Measurements from ENCODE around the gene PLEKHG4B. TPM values are rescaled to one million over a fixed set of nuclear protein-coding genes. Genes with fewer than 3 reads are reported as not detected.

Gene PLEKHG4B
- polyA plus RNA-seq, 1 of the 3 experiments (the other 2 are of a cell fraction) = 0.18 TPM

DNA sequence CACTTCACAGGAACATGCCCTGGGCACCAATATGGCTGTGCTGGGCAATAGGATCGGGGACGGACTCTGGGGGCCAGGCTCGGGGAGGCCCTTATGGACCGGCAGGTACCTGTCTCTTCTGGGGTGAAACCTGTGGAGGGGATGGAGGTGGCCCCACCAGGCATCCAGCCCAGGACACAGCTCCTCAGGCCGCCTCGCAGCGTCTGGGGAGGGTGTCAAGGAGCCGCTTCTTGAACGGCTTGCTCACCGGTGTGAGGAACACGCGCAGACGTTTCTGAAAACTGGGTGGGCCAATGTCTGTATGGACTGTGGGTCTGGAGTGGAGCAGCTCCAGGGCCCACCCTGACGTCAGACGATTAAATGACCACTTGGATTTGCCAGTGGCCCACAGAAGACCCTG lies 45.8 kb downstream of the PLEKHG4B start:
- Histone ChIP-seq H3K36me3 (replicated peaks in 1 of 2; ENCODE audit: control insufficient read depth in 1 of 2, insufficient read depth in 2 of 2, low read length in 1 of 2) (no peaks in the 10 kb centered on the region), H4K20me1 (ENCODE audit: insufficient read depth) (no peaks in the 10 kb centered on the region), H3K9me2 (no peaks in the 10 kb centered on the region), H3K4me1 (ENCODE audit: control insufficient read depth in 1 of 2, insufficient read depth in 2 of 2, low read depth in 1 of 2, low read length in 1 of 2) (no peaks in the 10 kb centered on the region), H3K4me2 (no peak overlapping the region), H3K9ac (no peak overlapping the region), H2AFZ (ENCODE audit: low read depth) (no peak overlapping the region), H3K9me3 (no peaks in the 10 kb centered on the region), H3K27me3 (ENCODE audit: insufficient read depth) (no peaks in the 10 kb centered on the region), H3K79me2 (ENCODE audit: insufficient read depth) (no peaks in the 10 kb centered on the region), H3F3A (replicated peaks; ENCODE audit: insufficient read depth) (no peaks in the 10 kb centered on the region), H3K27ac (ENCODE audit: low read depth in 2 of 2, low read length in 1 of 2) (no peak overlapping the region), H3K4me3 (ENCODE audit: low read depth in 2 of 2, low read length in 1 of 2) (no peak overlapping the region)
- POLR2A ChIA-PET = no interaction called here
- CTCF ChIA-PET = no interaction called here
- no CpG with 5 or more reads among the region's 15 CpGs for WGBS (ENCODE audit: low lambda C conversion rate)
- DNase-seq = peak; percentile 17
- TF ChIP-seq, protein P1, sequence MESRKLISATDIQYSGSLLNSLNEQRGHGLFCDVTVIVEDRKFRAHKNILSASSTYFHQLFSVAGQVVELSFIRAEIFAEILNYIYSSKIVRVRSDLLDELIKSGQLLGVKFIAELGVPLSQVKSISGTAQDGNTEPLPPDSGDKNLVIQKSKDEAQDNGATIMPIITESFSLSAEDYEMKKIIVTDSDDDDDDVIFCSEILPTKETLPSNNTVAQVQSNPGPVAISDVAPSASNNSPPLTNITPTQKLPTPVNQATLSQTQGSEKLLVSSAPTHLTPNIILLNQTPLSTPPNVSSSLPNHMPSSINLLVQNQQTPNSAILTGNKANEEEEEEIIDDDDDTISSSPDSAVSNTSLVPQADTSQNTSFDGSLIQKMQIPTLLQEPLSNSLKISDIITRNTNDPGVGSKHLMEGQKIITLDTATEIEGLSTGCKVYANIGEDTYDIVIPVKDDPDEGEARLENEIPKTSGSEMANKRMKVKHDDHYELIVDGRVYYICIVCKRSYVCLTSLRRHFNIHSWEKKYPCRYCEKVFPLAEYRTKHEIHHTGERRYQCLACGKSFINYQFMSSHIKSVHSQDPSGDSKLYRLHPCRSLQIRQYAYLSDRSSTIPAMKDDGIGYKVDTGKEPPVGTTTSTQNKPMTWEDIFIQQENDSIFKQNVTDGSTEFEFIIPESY (IDR thresholded peaks at IDR 0.05; ENCODE audit: borderline replicate concordance, low read depth) = no peak
- TF ChIP-seq, protein P2, sequence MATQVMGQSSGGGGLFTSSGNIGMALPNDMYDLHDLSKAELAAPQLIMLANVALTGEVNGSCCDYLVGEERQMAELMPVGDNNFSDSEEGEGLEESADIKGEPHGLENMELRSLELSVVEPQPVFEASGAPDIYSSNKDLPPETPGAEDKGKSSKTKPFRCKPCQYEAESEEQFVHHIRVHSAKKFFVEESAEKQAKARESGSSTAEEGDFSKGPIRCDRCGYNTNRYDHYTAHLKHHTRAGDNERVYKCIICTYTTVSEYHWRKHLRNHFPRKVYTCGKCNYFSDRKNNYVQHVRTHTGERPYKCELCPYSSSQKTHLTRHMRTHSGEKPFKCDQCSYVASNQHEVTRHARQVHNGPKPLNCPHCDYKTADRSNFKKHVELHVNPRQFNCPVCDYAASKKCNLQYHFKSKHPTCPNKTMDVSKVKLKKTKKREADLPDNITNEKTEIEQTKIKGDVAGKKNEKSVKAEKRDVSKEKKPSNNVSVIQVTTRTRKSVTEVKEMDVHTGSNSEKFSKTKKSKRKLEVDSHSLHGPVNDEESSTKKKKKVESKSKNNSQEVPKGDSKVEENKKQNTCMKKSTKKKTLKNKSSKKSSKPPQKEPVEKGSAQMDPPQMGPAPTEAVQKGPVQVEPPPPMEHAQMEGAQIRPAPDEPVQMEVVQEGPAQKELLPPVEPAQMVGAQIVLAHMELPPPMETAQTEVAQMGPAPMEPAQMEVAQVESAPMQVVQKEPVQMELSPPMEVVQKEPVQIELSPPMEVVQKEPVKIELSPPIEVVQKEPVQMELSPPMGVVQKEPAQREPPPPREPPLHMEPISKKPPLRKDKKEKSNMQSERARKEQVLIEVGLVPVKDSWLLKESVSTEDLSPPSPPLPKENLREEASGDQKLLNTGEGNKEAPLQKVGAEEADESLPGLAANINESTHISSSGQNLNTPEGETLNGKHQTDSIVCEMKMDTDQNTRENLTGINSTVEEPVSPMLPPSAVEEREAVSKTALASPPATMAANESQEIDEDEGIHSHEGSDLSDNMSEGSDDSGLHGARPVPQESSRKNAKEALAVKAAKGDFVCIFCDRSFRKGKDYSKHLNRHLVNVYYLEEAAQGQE (IDR thresholded peaks at IDR 0.05; ENCODE audit: low read depth, low read length) = no peak
- TF ChIP-seq, protein P3, sequence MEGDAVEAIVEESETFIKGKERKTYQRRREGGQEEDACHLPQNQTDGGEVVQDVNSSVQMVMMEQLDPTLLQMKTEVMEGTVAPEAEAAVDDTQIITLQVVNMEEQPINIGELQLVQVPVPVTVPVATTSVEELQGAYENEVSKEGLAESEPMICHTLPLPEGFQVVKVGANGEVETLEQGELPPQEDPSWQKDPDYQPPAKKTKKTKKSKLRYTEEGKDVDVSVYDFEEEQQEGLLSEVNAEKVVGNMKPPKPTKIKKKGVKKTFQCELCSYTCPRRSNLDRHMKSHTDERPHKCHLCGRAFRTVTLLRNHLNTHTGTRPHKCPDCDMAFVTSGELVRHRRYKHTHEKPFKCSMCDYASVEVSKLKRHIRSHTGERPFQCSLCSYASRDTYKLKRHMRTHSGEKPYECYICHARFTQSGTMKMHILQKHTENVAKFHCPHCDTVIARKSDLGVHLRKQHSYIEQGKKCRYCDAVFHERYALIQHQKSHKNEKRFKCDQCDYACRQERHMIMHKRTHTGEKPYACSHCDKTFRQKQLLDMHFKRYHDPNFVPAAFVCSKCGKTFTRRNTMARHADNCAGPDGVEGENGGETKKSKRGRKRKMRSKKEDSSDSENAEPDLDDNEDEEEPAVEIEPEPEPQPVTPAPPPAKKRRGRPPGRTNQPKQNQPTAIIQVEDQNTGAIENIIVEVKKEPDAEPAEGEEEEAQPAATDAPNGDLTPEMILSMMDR (IDR thresholded peaks at IDR 0.05) = no peak
- TF ChIP-seq RAD21 (IDR thresholded peaks at IDR 0.05; ENCODE audit: low read length) = no peak
- no peak for TF ChIP-seq SIN3A (IDR thresholded peaks at IDR 0.05; ENCODE audit: borderline replicate concordance, low read depth, low read length)
- TF ChIP-seq, protein P4, sequence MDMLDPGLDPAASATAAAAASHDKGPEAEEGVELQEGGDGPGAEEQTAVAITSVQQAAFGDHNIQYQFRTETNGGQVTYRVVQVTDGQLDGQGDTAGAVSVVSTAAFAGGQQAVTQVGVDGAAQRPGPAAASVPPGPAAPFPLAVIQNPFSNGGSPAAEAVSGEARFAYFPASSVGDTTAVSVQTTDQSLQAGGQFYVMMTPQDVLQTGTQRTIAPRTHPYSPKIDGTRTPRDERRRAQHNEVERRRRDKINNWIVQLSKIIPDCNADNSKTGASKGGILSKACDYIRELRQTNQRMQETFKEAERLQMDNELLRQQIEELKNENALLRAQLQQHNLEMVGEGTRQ (IDR thresholded peaks at IDR 0.05; ENCODE audit: borderline replicate concordance, low read depth, low read length) = no peak
- TF ChIP-seq TCF12 (IDR thresholded peaks at IDR 0.05) = no peak
- no peak for TF ChIP-seq ELF1 (IDR thresholded peaks at IDR 0.05)
- no peak for TF ChIP-seq NRF1 (IDR thresholded peaks at IDR 0.05; ENCODE audit: low read depth, low read length)

Data from SK-N-SH (cell line).